HT1080 (cell line): ENCODE results near the gene RBM47. TPM values are rescaled to one million over a fixed set of nuclear protein-coding genes. Genes with fewer than 3 reads are reported as not detected.
"Not testable (repeated sequence)": the region's sequence is repeated elsewhere in the genome, so short reads cannot be mapped to it uniquely, and the experiment has no call there.

Experiments used
- DNase-seq: peaks from one replicate; pipeline ENCODE4 v3.0.0-alpha.2; 2015; ENCODE audit warnings: low read depth
- total RNA-seq: library from RNA; depleted of rRNA; stranded (reverse); fragments of >200 nt; shearing (Covaris generic); gene quantifications from 2 replicates; pipeline ENCODE4 v1.2.3, GENCODE V29; 2014

The RBM47 gene
- total RNA-seq, 1 experiment from 2014 or later: 1.5 TPM

DNA sequence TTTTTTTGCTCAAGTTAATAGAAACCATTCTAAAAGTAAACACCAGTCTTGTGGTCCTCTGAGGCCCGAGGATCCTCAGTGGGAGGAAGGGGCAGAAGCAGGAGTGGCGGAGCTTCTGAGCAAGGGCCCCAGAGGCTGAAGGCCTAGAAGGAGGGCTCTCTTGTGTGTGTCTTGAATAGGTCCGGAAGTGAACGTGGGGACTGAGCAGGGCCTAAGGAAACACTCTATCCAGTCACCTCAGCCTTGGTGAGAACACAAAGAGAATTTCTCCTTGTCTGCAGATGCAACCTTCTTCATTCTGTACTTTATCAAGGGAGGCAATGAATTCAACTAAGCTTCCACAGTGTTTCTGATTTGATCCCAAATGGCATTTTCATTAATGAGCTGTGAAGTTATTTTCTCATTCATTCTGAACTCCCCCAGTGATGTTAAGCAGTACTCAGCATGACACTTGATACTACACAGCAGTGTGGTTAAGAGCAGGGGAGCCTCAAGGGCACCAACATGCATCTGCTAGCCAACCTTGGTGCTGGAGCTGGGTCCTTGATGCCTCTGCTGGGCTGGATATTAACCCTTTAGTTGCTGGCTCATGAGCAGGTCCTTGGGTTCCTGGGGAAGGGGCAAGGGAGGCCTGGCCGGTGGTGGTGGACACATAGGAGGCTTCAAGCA, 64.7 kb downstream of the RBM47 start:
- no peak for DNase-seq

GRCh38 chr4:40564004-40564403, 65.7 kb downstream of the RBM47 start:
- DNase-seq: peak; percentile 83

GRCh38 chr4:40563401-40563800, 66.3 kb downstream of the RBM47 start:
- no peak for DNase-seq

DNA sequence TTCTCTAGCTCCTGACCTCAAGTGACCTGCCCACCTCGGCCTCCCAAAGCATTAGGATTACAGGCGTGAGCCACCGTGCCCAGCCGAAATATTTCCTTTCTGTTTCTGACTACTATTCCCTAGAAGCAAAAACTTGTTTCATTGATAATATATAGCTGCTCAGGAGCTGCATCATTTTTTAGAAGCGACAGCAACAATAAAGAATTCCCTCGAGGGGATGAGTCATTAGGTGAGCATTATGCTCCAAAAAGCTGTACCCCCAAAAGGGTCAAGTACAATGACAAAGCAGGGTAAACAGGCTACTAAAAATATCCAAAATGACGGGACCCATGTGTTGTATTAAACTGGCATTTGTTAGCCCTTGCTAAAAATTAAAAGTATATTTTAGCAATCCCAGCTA, 67.0 kb downstream of the RBM47 start:
- DNase-seq: no peak

- DNase-seq: no peak
Observed at GRCh38 chr4:40562208-40562607, 67.5 kb downstream of the RBM47 start.

DNA sequence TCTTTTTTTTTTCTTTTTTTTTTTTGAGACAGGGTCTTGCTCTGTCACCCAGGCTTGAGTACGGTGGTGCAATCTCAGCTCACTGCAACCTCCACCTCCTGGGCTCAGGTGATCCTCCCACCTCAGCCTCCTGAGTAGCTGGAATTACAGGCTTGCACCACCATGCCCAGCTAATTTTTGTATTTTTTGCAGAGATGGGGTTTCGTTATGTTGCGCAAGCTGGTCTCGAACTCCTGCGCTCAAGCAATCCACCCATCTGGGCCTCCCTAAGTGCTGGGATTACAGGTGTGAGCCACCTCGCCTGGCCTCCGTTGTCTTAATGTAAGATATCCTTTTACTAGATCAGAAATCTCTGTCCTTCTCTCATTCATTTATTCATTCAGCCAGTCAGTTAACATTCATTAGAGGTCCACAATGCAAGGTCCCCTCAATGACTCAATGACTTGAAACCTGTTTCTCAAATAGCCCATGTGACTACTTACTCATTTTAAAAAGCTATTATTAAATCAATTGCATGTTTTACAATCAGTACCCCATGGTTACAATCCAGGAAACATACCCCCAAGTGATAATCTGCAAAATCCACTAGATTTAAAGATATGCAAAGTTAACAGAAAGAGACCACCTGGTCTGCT, 68.0 kb downstream of the RBM47 start:
- DNase-seq: not testable (repeated sequence)

DNA sequence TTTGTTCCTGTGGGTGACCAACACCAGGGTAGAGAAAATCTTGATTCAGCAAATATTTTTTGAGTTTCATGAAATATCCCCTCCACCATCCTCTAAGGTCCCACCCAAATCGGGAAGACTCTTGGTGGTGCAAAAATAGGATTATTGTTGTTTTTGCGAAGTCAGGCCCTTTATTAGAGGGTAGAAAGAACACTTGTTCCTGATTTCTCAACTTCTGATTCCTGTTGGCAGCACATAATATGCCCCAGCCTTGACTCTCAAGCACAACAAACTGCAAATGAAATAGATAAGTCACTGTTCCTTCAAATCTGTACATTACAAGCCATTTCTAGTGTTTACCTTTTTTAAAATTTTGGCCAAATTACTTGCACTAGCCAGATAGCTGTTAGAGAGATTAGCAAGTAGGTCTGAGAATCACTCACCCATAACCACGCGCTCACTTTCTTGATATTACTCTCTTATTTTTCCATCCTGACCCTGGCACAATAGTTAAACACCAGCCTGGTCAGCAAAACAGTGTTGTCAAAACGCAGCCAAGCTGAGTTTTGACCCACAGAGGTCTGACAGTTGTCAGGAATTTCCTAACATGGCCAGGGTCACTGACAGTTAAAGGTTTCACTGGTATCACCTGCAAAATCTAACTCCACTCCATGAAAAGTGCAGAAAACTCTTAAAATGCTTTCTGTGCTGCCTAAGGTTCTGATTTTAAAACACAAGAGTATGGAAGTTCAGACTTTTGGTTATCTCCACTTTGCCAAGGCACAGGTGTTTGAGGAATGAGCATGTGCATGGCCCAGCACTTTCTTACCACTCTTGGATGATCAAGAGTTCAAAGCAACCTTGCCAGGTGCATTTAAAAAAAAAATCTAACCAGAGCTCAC, 69.8 kb downstream of the RBM47 start:
- no peak for DNase-seq

- no peak for DNase-seq
Observed at GRCh38 chr4:40557736-40558135, 71.9 kb downstream of the RBM47 start.

- DNase-seq: no peak
Observed at GRCh38 chr4:40555176-40555900, 74.3 kb downstream of the RBM47 start.

DNA sequence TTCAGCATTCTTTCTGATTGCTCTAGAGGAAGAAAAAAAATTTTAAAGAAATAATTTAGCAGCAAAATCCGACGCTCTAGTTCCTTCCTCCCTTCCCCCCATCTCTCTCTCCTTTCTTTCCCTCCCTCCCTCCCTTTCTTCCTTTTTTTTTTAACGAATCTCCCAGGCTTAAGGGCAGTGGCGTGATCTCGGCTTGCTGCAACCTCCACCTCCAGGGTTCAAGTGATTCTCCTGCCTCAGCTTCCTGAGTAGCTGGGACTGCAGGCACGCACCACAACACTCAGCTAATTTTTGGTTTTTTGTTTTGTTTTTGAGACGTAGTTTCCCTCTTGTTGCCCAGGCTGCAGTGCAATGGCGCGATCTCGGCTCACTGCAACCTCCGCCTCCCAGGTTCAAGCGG, 75.0 kb downstream of the RBM47 start:
- not testable (repeated sequence) for DNase-seq

- no peak for DNase-seq
Observed at GRCh38 chr4:40553995-40554394, 75.7 kb downstream of the RBM47 start.

GRCh38 chr4:40552536-40552935, 77.1 kb downstream of the RBM47 start:
- peak; percentile 27 for DNase-seq

DNA sequence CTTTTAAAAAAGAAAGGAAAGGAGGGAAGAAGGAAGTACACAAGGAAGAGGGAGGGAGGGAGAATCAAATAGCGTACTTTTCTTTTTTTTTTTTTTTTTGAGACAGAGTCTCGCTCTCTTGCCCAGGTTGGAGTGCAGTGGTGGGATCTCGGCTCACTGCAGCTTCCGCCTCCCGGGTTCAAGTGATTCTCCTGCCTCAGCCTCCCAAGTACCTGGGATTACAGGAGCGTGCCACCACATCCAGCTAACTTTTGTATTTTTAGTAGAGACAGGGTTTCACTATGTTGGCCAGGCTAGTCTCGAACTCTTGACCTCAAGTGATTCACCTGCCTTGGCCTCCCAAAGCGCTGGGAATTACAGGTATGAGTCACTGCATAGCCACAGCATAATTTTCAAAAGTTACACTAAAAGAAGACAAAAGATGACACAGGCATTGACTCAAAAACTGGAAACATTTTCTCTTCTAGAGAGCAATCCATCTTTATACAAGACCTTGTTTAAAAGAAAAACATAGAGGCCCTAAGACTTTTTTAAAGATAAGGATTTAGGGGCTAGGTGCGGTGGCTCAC, 78.0 kb downstream of the RBM47 start:
- DNase-seq: peak; percentile 70

GRCh38 chr4:40550948-40551462, 78.7 kb downstream of the RBM47 start:
- DNase-seq: no peak

GRCh38 chr4:40550196-40550595, 79.5 kb downstream of the RBM47 start:
- DNase-seq: no peak

DNA sequence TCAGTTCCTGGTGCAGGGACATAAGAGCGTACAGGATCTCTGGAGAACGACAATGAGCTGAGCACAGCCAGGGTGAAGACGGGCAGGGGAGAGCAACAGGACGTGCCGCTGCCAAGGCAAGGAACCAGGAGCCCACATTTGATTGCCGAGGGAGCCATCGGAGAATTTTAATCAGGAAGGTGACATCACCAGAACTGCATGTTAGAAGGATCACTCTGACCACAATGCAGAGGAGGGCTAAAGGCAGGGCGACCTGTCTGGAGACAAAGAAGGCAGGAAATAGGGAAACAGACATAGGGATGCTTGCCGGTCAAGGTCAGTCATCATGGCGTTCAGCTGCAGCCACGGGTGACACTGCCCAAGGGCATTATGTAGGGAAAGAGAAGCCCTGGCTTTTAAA, 81.4 kb downstream of the RBM47 start:
- peak; percentile 29 for DNase-seq

GRCh38 chr4:40547789-40548132, 81.9 kb downstream of the RBM47 start:
- no peak for DNase-seq

GRCh38 chr4:40546969-40547788, 82.5 kb downstream of the RBM47 start:
- peak; percentile 38 for DNase-seq

DNA sequence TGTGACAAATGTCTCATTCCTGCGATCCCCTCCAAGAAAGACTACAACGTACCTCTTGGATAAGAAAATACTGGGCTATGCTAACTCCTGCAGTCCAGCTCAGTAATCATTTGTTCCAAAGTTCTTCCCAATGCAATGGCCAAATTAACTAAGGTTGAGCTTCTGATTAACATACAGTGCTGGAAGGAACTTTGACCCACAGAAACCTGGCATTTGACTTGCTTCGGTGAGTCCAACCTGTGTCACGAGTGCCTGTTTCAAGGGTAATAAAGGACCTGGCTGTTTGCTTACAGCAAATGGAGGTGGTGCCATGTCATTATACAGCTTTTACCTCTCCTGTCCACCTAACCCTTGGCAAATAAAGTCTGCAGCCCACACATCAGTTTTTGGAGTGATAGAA, 83.2 kb downstream of the RBM47 start:
- DNase-seq: no peak

DNA sequence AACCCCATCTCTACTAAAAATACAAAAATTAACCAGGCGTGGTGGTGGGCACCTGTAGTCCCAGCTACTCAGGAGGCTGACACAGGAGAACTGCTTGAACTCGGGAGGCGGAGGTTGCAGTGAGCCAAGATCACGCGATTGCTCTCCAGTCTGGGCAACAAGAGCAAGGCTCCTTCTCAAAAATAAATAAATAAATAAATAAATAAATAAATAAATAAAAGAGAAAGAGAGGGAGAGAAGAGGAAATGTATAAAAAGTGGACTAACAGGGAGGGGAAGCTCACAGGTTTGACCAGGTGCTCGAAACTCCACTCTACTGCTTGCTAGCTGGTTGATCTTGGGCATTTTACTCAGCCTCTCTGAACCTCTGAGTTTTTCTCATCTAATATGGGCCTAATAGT, 84.2 kb downstream of the RBM47 start:
- not testable (repeated sequence) for DNase-seq
